ENCODE measurements around the gene KTN1.

GRCh38 chr14:55588259-55588699 is 8.3 kb downstream of the KTN1 start:
- no peak for TF ChIP-seq POLR2A (IDR thresholded peaks at IDR 0.05; ENCODE audit: low read length)
- no peak for TF ChIP-seq GATA1 (IDR thresholded peaks at IDR 0.05; ENCODE audit: low read depth, low read length)
